K562 (cell line): ENCODE results near the gene RNF32. TPM values are rescaled to one million over a fixed set of nuclear protein-coding genes. Genes with fewer than 3 reads are reported as not detected.
A peak's percentile ranks its signal among the peaks of the same experiment; 100 is the strongest.

Experiments
- ATAC-seq: fragments of 200-7000 bp; cut with Tn5 transposase; 3 replicates; pipeline ENCODE4 v1.9.1; 2020; ENCODE audit warnings: moderate library complexity
- BruUV-seq: library from RNA; stranded (reverse); fragments of 400-500 nt; replicated peaks from 2 replicates; lab custom pipeline; 2021; lab: Mats Ljungman, UMichigan
- CTCF ChIA-PET: fragments of 300-600 bp; formaldehyde crosslinking; extraction: SDS; loops from one replicate; lab custom pipeline; 2021; ENCODE audit warnings: low intra/inter-chr PET ratio; lab: Yijun Ruan, JAX
- POLR2A ChIA-PET: fragments of 300-600, 350-650 bp; sonication (Branson Sonifier 250); formaldehyde crosslinking; extraction: SDS; loops from one replicate; lab custom pipeline; 2021; ENCODE audit warnings: antibody characterized with exemption, inconsistent platforms; lab: Yijun Ruan, JAX
- DNase-seq, 4 experiments: peaks; one replicate each; pipeline versions ENCODE4 v3.0.0 to v3.0.0-alpha.2; 2011 to 2018; ENCODE audit warnings: low spot score in 3 of 4, mixed read lengths in 3 of 4; ENCODE audit errors: extremely low read depth in 1 of 4
- FAIRE-seq: peaks from 2 replicates; lab custom pipeline; 2011; peaks lifted over from hg19 to GRCh38; lab: Jason Lieb, UNC
- H2AFZ ChIP-seq: 2 replicates; pipeline ENCODE4 v1.6.0; 2011; ENCODE audit warnings: low read depth, low read length, control low read depth, inconsistent platforms
- H3K27ac ChIP-seq: fragments of 200-600 bp; 3 replicates; pipeline ENCODE4 v1.8.0; 2011; ENCODE audit warnings: low read depth, mild to moderate bottlenecking, control low read depth, inconsistent platforms, low read length, moderate library complexity, mixed read lengths; ENCODE audit errors: extremely low read depth
- H3K27me3 ChIP-seq, 2 experiments: fragments of 300-600 bp in 1 of 2; 2 replicates in 1 of 2; 3 replicates in 1 of 2; pipeline versions ENCODE4 v1.6.0 to v1.8.0; 2011; ENCODE audit warnings: inconsistent platforms in 2 of 2, low read length in 2 of 2, mild to moderate bottlenecking in 1 of 2, mixed read lengths in 1 of 2, moderate library complexity in 1 of 2; ENCODE audit not compliant: control insufficient read depth in 2 of 2, insufficient read depth in 2 of 2
- H3K36me3 ChIP-seq: fragments of 300-600 bp; 3 replicates; pipeline ENCODE4 v1.8.0; 2011; ENCODE audit warnings: mild to moderate bottlenecking, low read length, inconsistent platforms; ENCODE audit not compliant: control insufficient read depth, insufficient read depth
- H3K4me1 ChIP-seq, 2 experiments: fragments of 200-600 bp in 1 of 2; replicated peaks in 1 of 2; 2 replicates in 1 of 2; 3 replicates in 1 of 2; pipeline versions ENCODE4 v1.5.1 to v1.8.0; 2011; ENCODE audit warnings: inconsistent platforms in 2 of 2, low read length in 2 of 2, mild to moderate bottlenecking in 1 of 2, mixed read lengths in 1 of 2, moderate library complexity in 1 of 2; ENCODE audit not compliant: control insufficient read depth in 2 of 2, insufficient read depth in 2 of 2
- H3K4me2 ChIP-seq: 2 replicates; pipeline ENCODE4 v1.6.1; 2011; ENCODE audit warnings: low read length, control low read depth, inconsistent platforms, mixed read lengths; ENCODE audit not compliant: insufficient read depth
- H3K4me3 ChIP-seq: fragments of 200-600 bp; sonication (generic), shearing (Covaris generic); 2 replicates; pipeline ENCODE4 v1.5.1; 2016; ENCODE audit warnings: control low read depth, inconsistent platforms
- H3K79me2 ChIP-seq: fragments of 200-600 bp; 3 replicates; pipeline ENCODE4 v1.8.0; 2011; ENCODE audit warnings: low read length, inconsistent platforms; ENCODE audit not compliant: control insufficient read depth, insufficient read depth
- H3K9ac ChIP-seq, 2 experiments: 2 replicates each; pipeline versions ENCODE4 v1.6.0 to v1.6.1; 2011; ENCODE audit warnings: low read depth in 2 of 2, low read length in 2 of 2, control low read depth in 1 of 2, inconsistent platforms in 1 of 2, mild to moderate bottlenecking in 1 of 2, mixed read lengths in 1 of 2; ENCODE audit not compliant: insufficient read depth in 1 of 2
- H3K9me1 ChIP-seq: one replicate; pipeline ENCODE4 v1.6.0; 2011; ENCODE audit warnings: inconsistent platforms, mild to moderate bottlenecking, low read length, moderate library complexity; ENCODE audit not compliant: control insufficient read depth, insufficient read depth
- H3K9me3 ChIP-seq: replicated peaks from 2 replicates; pipeline ENCODE4 v1.5.1; 2011; ENCODE audit warnings: low read depth, low read length, inconsistent platforms; ENCODE audit not compliant: control insufficient read depth, insufficient read depth
- H4K20me1 ChIP-seq: replicated peaks from 2 replicates; pipeline ENCODE4 v1.6.1; 2011; ENCODE audit warnings: low read length, inconsistent platforms, mixed read lengths; ENCODE audit not compliant: control insufficient read depth, insufficient read depth
- CXXC5 ChIP-seq: fragments of 250-450 bp; sonication (Bioruptor Pico); IDR thresholded peaks from 2 replicates; pipeline ENCODE4 v1.8.0; 2022; ENCODE audit warnings: inconsistent platforms, mild to moderate bottlenecking, moderate library complexity
- MAFF ChIP-seq: IDR thresholded peaks from 2 replicates; pipeline ENCODE4 v1.6.1; 2012; ENCODE audit warnings: low read length, improper control_type of control experiment
- MTA1 ChIP-seq: fragments of 450-650 bp; IDR thresholded peaks from 2 replicates; pipeline ENCODE4 v1.6.1; 2017; ENCODE audit warnings: borderline replicate concordance
- RHOXF2B ChIP-seq: fragments of 250-450 bp; sonication (Bioruptor Pico); conservative IDR thresholded peaks from 2 replicates; pipeline ENCODE4 v1.5.1; 2021
- SLC30A9 ChIP-seq: fragments of 250-450 bp; sonication (Bioruptor Pico); IDR thresholded peaks from 2 replicates; pipeline ENCODE4 v1.8.0; 2022; ENCODE audit warnings: mild to moderate bottlenecking, moderate library complexity
- ZBTB8A ChIP-seq: fragments of 450-650 bp; IDR thresholded peaks from 2 replicates; pipeline ENCODE4 v1.6.1; 2018; ENCODE audit warnings: mild to moderate bottlenecking, moderate library complexity; ENCODE audit not compliant: partially characterized antibody
- ZNF318 ChIP-seq, 2 experiments: fragments of 450-650 bp; IDR thresholded peaks; 2 replicates each; pipeline ENCODE4 v1.6.1; 2016; ENCODE audit warnings: mild to moderate bottlenecking in 2 of 2, borderline replicate concordance in 1 of 2, low read depth in 1 of 2, moderate library complexity in 1 of 2
- WGBS: fragments of 100-300 bp; shearing (Covaris generic); methylation state at CpG from one replicate; pipeline ENCODE4 v1.1.6; 2016; ENCODE audit warnings: low coverage, mixed read lengths; ENCODE audit not compliant: insufficient coverage; ENCODE audit errors: missing lambda C conversion rate; 5-methylcytosine and 5-hydroxymethylcytosine counted together
- in situ Hi-C: fragments of 300-500 bp; cut with MboI; formaldehyde crosslinking; loops from 4 replicates; pipeline ENCODE4 v1.15.0; 2018; ENCODE audit warnings: inconsistent platforms, mixed read lengths
- intact Hi-C: fragments of 100-400 bp; cut with micrococcal nuclease; formaldehyde crosslinking; loops from 2 replicates; pipeline ENCODE4 v1.14.2; 2022
- polyA plus RNA-seq, 8 experiments: library from polyadenylated mRNA; depleted of rRNA in 4 of 8; stranded (reverse) in 5 of 8; unstranded in 3 of 8; fragments of >200 nt; fragmentation: Nextera tagmentation in 2 of 8; fragmentation: Illumina TruSeq in 1 of 8; extraction: Ambion mirVana in 2 of 8; extraction: Trizol in 1 of 8; gene quantifications; 2 replicates each; pipeline versions ENCODE4 v1.2.1 to v1.2.3, GENCODE V29; 2011 to 2014; ENCODE audit warnings: inconsistent platforms in 1 of 8, missing spikeins in 1 of 8
- total RNA-seq, 7 experiments: library from RNA; depleted of rRNA in 6 of 7; stranded (reverse); fragments of >200 nt in 6 of 7; fragmentation: Illumina TruSeq in 2 of 7; extraction: Trizol in 2 of 7; gene quantifications; 2 replicates each; pipeline versions ENCODE4 v1.2.1 to v1.2.3, GENCODE V29; 2011 to 2021; ENCODE audit warnings: low replicate concordance in 1 of 7

The RNF32 gene
- total and polyA plus RNA-seq, 9 of the 15 experiments (the other 6 are each of a cell fraction or from before 2014, with no cell fraction given) = 2.6 to 7.0 (median 4.6) TPM

DNA sequence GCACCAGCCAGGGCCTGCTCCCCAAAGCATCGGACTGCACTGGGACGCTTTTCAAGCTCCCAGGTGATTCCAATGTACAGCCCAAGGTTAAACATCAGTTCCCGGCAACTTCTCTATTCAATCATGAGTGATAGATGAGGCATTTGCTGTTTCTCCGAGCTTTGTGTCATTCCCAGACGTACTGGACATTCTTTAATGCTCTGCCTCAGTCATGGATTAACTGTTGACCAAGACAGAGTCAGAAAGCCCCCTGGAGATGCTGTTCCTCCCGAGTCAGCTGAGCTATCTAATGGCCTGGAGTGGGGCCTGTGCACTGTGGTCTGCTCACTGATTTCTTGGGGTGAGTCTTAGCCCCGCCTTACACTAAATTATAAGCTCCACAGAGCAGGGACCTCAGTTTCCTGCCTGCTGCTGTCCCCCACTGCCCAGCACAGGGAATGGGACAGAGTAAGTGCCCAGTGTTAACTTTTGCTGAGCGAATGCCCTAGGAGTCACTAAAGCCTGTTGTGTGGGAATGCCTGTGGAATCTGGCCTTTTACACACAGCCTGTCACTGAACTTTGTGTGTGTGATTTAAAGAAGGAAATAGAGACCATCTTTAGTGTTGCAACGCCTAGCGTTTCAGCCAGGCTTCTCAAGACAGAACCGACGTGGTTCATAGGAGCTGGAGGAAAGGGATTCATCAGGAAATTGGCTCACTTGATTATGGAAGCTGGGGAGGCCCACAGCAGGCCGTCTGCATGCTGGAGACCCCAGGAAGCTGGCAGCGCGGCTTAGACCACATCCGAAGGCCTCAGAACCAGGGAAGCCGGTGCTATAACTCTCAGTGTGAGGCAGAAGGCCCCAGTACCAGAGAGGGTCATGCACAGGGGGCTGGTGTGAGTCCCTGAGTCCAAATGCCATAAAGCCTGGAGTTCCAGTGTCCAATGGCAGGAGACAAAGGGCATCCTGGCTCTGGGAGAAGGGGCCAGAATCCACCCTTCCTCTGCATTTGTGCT, 29.3 kb upstream of the RNF32 start:
- Histone ChIP-seq H3K79me2 (no peaks in the 10 kb centered on the region), H3K4me1 (peaks cover 7 to 13% of the 10 kb centered on the region in 2 experiments; a peak in 3 of 5 replicates), H3K9me1 (no peaks in the 10 kb centered on the region), H2AFZ (no peak overlapping the region), H3K4me3 (no peak overlapping the region), H3K9ac (no peak overlapping the region; a peak in 1 of 4 replicates), H3K27ac (no peak overlapping the region), H3K36me3 (no peaks in the 10 kb centered on the region), H3K9me3 (no peaks in the 10 kb centered on the region), H3K27me3 (peaks cover 3 to 24% of the 10 kb centered on the region in 2 experiments; a peak in 4 of 5 replicates), H4K20me1 (no peaks in the 10 kb centered on the region), H3K4me2 (no peak overlapping the region)
- 28% methylated on average over 17 of the region's 17 CpGs for WGBS
- intact Hi-C loops = no loop called here
- FAIRE-seq (no peak), ATAC-seq (peak; percentile 15; the same call in 2 of the 3 replicates), DNase-seq (no peak)
- POLR2A ChIA-PET = interaction anchor here (0.6 to 1.4 kb wide), 3 partner anchors 8 to 1445 kb away, joined by 3 to 4 read pairs (median 4); no protein-coding TSS in a partner anchor
- CTCF ChIA-PET = no interaction called here
- in situ Hi-C loops = no loop called here
- TF ChIP-seq ZBTB8A (no peak), SLC30A9 (CRISPR knock-in tag) (no peak), RHOXF2B (CRISPR knock-in tag) (no peak), ZNF318 (IDR thresholded peaks at IDR 0.05; ENCODE audit: borderline replicate concordance in 1 of 2, low read depth in 1 of 2) (no peak), CXXC5 (no peak), MAFF (no peak), MTA1 (no peak)
- BruUV-seq = no TSS peak
